Peyer's patch (tissue), 4 donors: ENCODE data around the gene B4GALT3.

Experiments
- CTCF ChIP-seq, 6 experiments: fragments of 450-650 bp in 4 of 6; fragments of 200-600 bp in 2 of 6; sonication (generic) in 1 of 6; IDR thresholded peaks; one replicate each; pipeline ENCODE4 v1.5.1; 2017 to 2019; ENCODE audit warnings: antibody characterized with exemption in 6 of 6, mild to moderate bottlenecking in 3 of 6, moderate library complexity in 1 of 6
- POLR2A ChIP-seq, 2 donors: fragments of 450-650 bp; IDR thresholded peaks; one replicate each; pipeline ENCODE4 v1.5.1; 2017; ENCODE audit warnings: antibody characterized with exemption in 2 of 2, mild to moderate bottlenecking in 2 of 2, moderate library complexity in 2 of 2

GRCh38 chr1:161160671-161161145, 16.6 kb downstream of the B4GALT3 start:
- TF ChIP-seq CTCF (IDR thresholded peaks at IDR 0.05): no peak
- no peak for TF ChIP-seq POLR2A (IDR thresholded peaks at IDR 0.05)
